RWPE2 (cell line): ENCODE results near the gene FTO.

Experiments
- ATAC-seq: fragments of 200-7000 bp; cut with Tn5 transposase; 3 replicates; pipeline ENCODE4 v1.9.1; 2021; ENCODE audit warnings: low read depth
- DNase-seq: peaks from one replicate; pipeline ENCODE4 v3.0.0-alpha.2; 2020; ENCODE audit warnings: low spot score
- H3K27ac ChIP-seq: fragments of 450-650 bp; 2 replicates; pipeline ENCODE4 v1.5.1; 2017; ENCODE audit warnings: mild to moderate bottlenecking; ENCODE audit not compliant: poor library complexity, severe bottlenecking
- H3K27me3 ChIP-seq: fragments of 250-450 bp; sonication (Bioruptor Pico); 2 replicates; pipeline ENCODE4 v1.5.1; 2021; ENCODE audit warnings: mild to moderate bottlenecking, moderate library complexity; ENCODE audit not compliant: insufficient read depth, poor library complexity, severe bottlenecking
- H3K36me3 ChIP-seq: fragments of 250-450 bp; sonication (Bioruptor Pico); 2 replicates; pipeline ENCODE4 v1.5.1; 2020; ENCODE audit warnings: low read depth, mild to moderate bottlenecking, moderate library complexity
- H3K4me1 ChIP-seq: fragments of 250-450 bp; sonication (Bioruptor Pico); 2 replicates; pipeline ENCODE4 v1.5.1; 2021; ENCODE audit warnings: mild to moderate bottlenecking, moderate library complexity; ENCODE audit not compliant: insufficient read depth, poor library complexity, severe bottlenecking
- H3K4me3 ChIP-seq: fragments of 250-450 bp; sonication (Bioruptor Pico); 2 replicates; pipeline ENCODE4 v1.5.1; 2021; ENCODE audit warnings: mild to moderate bottlenecking, moderate library complexity; ENCODE audit not compliant: severe bottlenecking
- H3K9me3 ChIP-seq: fragments of 250-450 bp; sonication (Bioruptor Pico); 2 replicates; pipeline ENCODE4 v1.5.1; 2021; ENCODE audit warnings: mild to moderate bottlenecking, moderate library complexity; ENCODE audit not compliant: severe bottlenecking
- CTCF ChIP-seq: fragments of 450-650 bp; IDR thresholded peaks from one replicate; pipeline ENCODE4 v1.5.1; 2017; ENCODE audit warnings: mild to moderate bottlenecking, moderate library complexity; ENCODE audit not compliant: poor library complexity, severe bottlenecking

The FTO gene

GRCh38 chr16:54053891-54054820 is 350.2 kb downstream of the FTO start:
- ATAC-seq (no peak), DNase-seq (no peak)
- TF ChIP-seq CTCF = no peak
- no peak overlapping the region for H3K4me3 ChIP-seq
- no peak overlapping the region for H3K27ac ChIP-seq
- no peaks in the 10 kb centered on the region for H3K36me3 ChIP-seq
- no peaks in the 10 kb centered on the region for H3K27me3 ChIP-seq
- peaks cover 6% of the 10 kb centered on the region for H3K4me1 ChIP-seq
- no peaks in the 10 kb centered on the region for H3K9me3 ChIP-seq

- no peak overlapping the region for H3K27ac ChIP-seq
- ATAC-seq (no peak), DNase-seq (no peak)
- no peaks in the 10 kb centered on the region for H3K27me3 ChIP-seq
- H3K4me1 ChIP-seq = peaks cover 6% of the 10 kb centered on the region
- no peaks in the 10 kb centered on the region for H3K36me3 ChIP-seq
- no peaks in the 10 kb centered on the region for H3K9me3 ChIP-seq
- H3K4me3 ChIP-seq = no peak overlapping the region
- no peak for TF ChIP-seq CTCF
Observed at GRCh38 chr16:54055191-54055590, 351.2 kb downstream of the FTO start.

- H3K4me1 ChIP-seq = peaks cover 6% of the 10 kb centered on the region
Observed at GRCh38 chr16:54055864-54056263, 351.9 kb downstream of the FTO start.

GRCh38 chr16:54056921-54057320 is 353.0 kb downstream of the FTO start:
- no peak overlapping the region for H3K4me3 ChIP-seq
- no peaks in the 10 kb centered on the region for H3K9me3 ChIP-seq
- H3K36me3 ChIP-seq = no peaks in the 10 kb centered on the region
- no peak for TF ChIP-seq CTCF
- DNase-seq (no peak), ATAC-seq (no peak)
- peaks cover 6% of the 10 kb centered on the region for H3K4me1 ChIP-seq
- no peak overlapping the region for H3K27ac ChIP-seq
- H3K27me3 ChIP-seq = no peaks in the 10 kb centered on the region

More at GRCh38 chr16:54055864-54056263, 351.9 kb downstream of the FTO start:
- ATAC-seq (peak; percentile 60), DNase-seq (no peak)
- Histone ChIP-seq H3K27ac (no peak overlapping the region), H3K9me3 (no peaks in the 10 kb centered on the region), H3K27me3 (no peaks in the 10 kb centered on the region), H3K4me3 (no peak overlapping the region), H3K36me3 (no peaks in the 10 kb centered on the region)
- no peak for TF ChIP-seq CTCF

- no peak for ATAC-seq
- no peak overlapping the region for H3K4me3 ChIP-seq
- DNase-seq = no peak
Observed at GRCh38 chr16:54059319-54059718, 355.4 kb downstream of the FTO start.

More at GRCh38 chr16:54059319-54059718, 355.4 kb downstream of the FTO start:
- Histone ChIP-seq H3K27ac (no peak overlapping the region), H3K27me3 (no peaks in the 10 kb centered on the region), H3K9me3 (no peaks in the 10 kb centered on the region), H3K4me1 (peaks cover 6% of the 10 kb centered on the region), H3K36me3 (no peaks in the 10 kb centered on the region)
- no peak for TF ChIP-seq CTCF
